IMR-90 (cell line): ENCODE measurements around the gene CENPX.

Experiments
- CEBPB ChIP-seq: IDR thresholded peaks from 2 replicates; pipeline ENCODE4 v1.6.1; 2012; ENCODE audit warnings: low read depth, low read length, improper control_type of control experiment
- ELK1 ChIP-seq: fragments of 150-350 bp; IDR thresholded peaks from 2 replicates; pipeline ENCODE4 v1.6.1; 2016; ENCODE audit warnings: low read depth, mild to moderate bottlenecking, low read length, moderate library complexity, borderline replicate concordance
- NFE2L2 ChIP-seq: fragments of 150-350 bp; IDR thresholded peaks from 2 replicates; pipeline ENCODE4 v1.6.1; 2016; ENCODE audit warnings: low read depth, mild to moderate bottlenecking, low read length
- POLR2A ChIP-seq: IDR thresholded peaks from 2 replicates; pipeline ENCODE4 v1.6.1; 2012; ENCODE audit warnings: mild to moderate bottlenecking, low read depth, low read length
- RCOR1 ChIP-seq: IDR thresholded peaks from 2 replicates; pipeline ENCODE4 v1.6.1; 2012; ENCODE audit warnings: mild to moderate bottlenecking, low read length, improper control_type of control experiment; ENCODE audit not compliant: insufficient replicate concordance
- RFX5 ChIP-seq: IDR thresholded peaks from 2 replicates; pipeline ENCODE4 v1.8.0; 2012; ENCODE audit warnings: low read depth, mild to moderate bottlenecking, low read length, moderate library complexity
- SMC3 ChIP-seq: fragments of 150-350 bp; IDR thresholded peaks from 2 replicates; pipeline ENCODE4 v1.6.1; 2016; ENCODE audit warnings: low read depth, mild to moderate bottlenecking, antibody characterized with exemption, low read length, moderate library complexity
- TF ChIP-seq, protein P1 (sequence below): conservative IDR thresholded peaks from 2 replicates; pipeline ENCODE4 v1.5.1; 2012; ENCODE audit warnings: mild to moderate bottlenecking, low read depth, low read length, improper control_type of control experiment

- TF ChIP-seq, protein P1, sequence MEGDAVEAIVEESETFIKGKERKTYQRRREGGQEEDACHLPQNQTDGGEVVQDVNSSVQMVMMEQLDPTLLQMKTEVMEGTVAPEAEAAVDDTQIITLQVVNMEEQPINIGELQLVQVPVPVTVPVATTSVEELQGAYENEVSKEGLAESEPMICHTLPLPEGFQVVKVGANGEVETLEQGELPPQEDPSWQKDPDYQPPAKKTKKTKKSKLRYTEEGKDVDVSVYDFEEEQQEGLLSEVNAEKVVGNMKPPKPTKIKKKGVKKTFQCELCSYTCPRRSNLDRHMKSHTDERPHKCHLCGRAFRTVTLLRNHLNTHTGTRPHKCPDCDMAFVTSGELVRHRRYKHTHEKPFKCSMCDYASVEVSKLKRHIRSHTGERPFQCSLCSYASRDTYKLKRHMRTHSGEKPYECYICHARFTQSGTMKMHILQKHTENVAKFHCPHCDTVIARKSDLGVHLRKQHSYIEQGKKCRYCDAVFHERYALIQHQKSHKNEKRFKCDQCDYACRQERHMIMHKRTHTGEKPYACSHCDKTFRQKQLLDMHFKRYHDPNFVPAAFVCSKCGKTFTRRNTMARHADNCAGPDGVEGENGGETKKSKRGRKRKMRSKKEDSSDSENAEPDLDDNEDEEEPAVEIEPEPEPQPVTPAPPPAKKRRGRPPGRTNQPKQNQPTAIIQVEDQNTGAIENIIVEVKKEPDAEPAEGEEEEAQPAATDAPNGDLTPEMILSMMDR, result no peak
- TF ChIP-seq POLR2A, result no peak
- TF ChIP-seq SMC3, result no peak
- TF ChIP-seq NFE2L2, result no peak
- no peak for TF ChIP-seq RFX5
- no peak for TF ChIP-seq CEBPB
- TF ChIP-seq ELK1, result no peak
- TF ChIP-seq RCOR1, result no peak
Measured at GRCh38 chr17:81983639-81984373, 38.9 kb downstream of the CENPX start.
